A673 (cell line): ENCODE measurements around the gene TENT5D.

Source experiments
- CTCF ChIP-seq: fragments of 300-800, 200-600 bp; sonication (generic); conservative IDR thresholded peaks from 2 replicates; pipeline ENCODE4 v1.5.1; 2017; ENCODE audit warnings: low read depth, mild to moderate bottlenecking, antibody characterized with exemption, low read length, moderate library complexity, mixed read lengths
- EZH2 ChIP-seq: fragments of 200-600 bp; sonication (generic); IDR thresholded peaks from 2 replicates; pipeline ENCODE4 v1.6.1; 2017; ENCODE audit warnings: borderline replicate concordance, low read depth, mild to moderate bottlenecking, mixed read lengths, antibody characterized with exemption, low read length; ENCODE audit not compliant: poor library complexity, severe bottlenecking

- TF ChIP-seq CTCF (no peak), EZH2 (no peak)
Measured at GRCh38 chrX:80486299-80486698, 66.1 kb downstream of the TENT5D start.
